GM20431 (cell line): ENCODE data around the gene NOL4L.

Source experiments
- in situ Hi-C: fragments of 300-500 bp; cut with MseI, MboI; formaldehyde crosslinking; loops from one replicate; pipeline ENCODE4 v1.15.0; 2020; ENCODE audit warnings: low sequenced_read_pairs; ENCODE audit not compliant: unreplicated experiment

NOL4L gene

GRCh38 chr20:32517914-32518592 lies 67.1 kb downstream of the NOL4L start:
- in situ Hi-C loops: loop anchor here (5.0 kb wide), 1 partner anchor 134 kb away; no protein-coding TSS in a partner anchor

- in situ Hi-C loops: loop anchor here (5.0 kb wide), 1 partner anchor 135 kb away; no protein-coding TSS in a partner anchor
These were observed 67.6 kb downstream of the NOL4L start for GRCh38 chr20:32517518-32517873.

GRCh38 chr20:32516583-32517517 lies 68.3 kb downstream of the NOL4L start:
- in situ Hi-C loops: loop anchor here (5.0 kb wide), 1 partner anchor 135 kb away; no protein-coding TSS in a partner anchor

- in situ Hi-C loops: loop anchor here (5.0 kb wide), 1 partner anchor 137 kb away; no protein-coding TSS in a partner anchor
These were observed 69.5 kb downstream of the NOL4L start for GRCh38 chr20:32515631-32516101.

- in situ Hi-C loops: loop anchor here (5.0 kb wide), 1 partner anchor 138 kb away; no protein-coding TSS in a partner anchor
These were observed 70.4 kb downstream of the NOL4L start for GRCh38 chr20:32514760-32515159.

GRCh38 chr20:32513031-32513866 lies 71.9 kb downstream of the NOL4L start:
- in situ Hi-C loops: no loop called here

GRCh38 chr20:32512047-32512385 lies 73.1 kb downstream of the NOL4L start:
- in situ Hi-C loops: no loop called here

GRCh38 chr20:32511358-32512046 lies 73.6 kb downstream of the NOL4L start:
- in situ Hi-C loops: no loop called here

GRCh38 chr20:32510601-32511357 lies 74.4 kb downstream of the NOL4L start:
- in situ Hi-C loops: no loop called here

GRCh38 chr20:32510120-32510600 lies 75.0 kb downstream of the NOL4L start:
- in situ Hi-C loops: no loop called here

- in situ Hi-C loops: no loop called here
These were observed 75.5 kb downstream of the NOL4L start for GRCh38 chr20:32509639-32510066.

- in situ Hi-C loops: no loop called here
These were observed 76.4 kb downstream of the NOL4L start for GRCh38 chr20:32508775-32509119.

- in situ Hi-C loops: no loop called here
These were observed 76.9 kb downstream of the NOL4L start for GRCh38 chr20:32507998-32508774.

GRCh38 chr20:32506721-32507120 lies 78.4 kb downstream of the NOL4L start:
- in situ Hi-C loops: no loop called here

GRCh38 chr20:32505723-32506473 lies 79.2 kb downstream of the NOL4L start:
- in situ Hi-C loops: no loop called here

GRCh38 chr20:32501709-32502108 lies 83.4 kb downstream of the NOL4L start:
- in situ Hi-C loops: no loop called here

GRCh38 chr20:32497589-32498224 lies 87.4 kb downstream of the NOL4L start:
- in situ Hi-C loops: no loop called here
